CD4-positive, alpha-beta T cell treated with Interleukin-2 at 100 ng/mL for 4 hours (primary cell): Measurements from ENCODE around the gene GMCL1.
"Not testable (repeated sequence)": the region's sequence is repeated elsewhere in the genome, so short reads cannot be mapped to it uniquely, and the experiment has no call there.

Experiments
- DNase-seq: peaks from one replicate; pipeline ENCODE4 v3.0.0-alpha.2; 2020; ENCODE audit warnings: low spot score

The GMCL1 gene

GRCh38 chr2:69848186-69848790, 18.8 kb downstream of the GMCL1 start:
- no peak for DNase-seq

GRCh38 chr2:69858261-69858660, 28.8 kb downstream of the GMCL1 start:
- DNase-seq, result no peak

DNA sequence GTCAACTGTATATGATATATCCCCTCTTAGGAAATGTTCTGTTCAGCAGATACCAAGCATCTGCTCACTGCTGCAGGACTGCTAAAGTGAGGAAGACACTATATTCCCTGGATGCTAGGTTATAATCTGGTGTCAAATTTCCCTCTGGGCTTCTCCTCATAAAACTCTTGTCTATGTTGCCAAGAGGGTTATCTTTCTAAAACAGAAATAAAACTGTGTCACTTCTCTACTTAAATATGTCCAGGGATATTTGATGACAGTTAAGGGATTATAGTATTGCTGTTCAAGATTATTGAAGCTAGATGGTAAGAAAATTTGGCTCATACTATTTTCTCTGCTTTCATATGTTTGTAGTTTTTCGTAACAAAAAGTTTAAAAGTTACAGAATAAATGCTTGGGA, 33.8 kb downstream of the GMCL1 start:
- no peak for DNase-seq

DNA sequence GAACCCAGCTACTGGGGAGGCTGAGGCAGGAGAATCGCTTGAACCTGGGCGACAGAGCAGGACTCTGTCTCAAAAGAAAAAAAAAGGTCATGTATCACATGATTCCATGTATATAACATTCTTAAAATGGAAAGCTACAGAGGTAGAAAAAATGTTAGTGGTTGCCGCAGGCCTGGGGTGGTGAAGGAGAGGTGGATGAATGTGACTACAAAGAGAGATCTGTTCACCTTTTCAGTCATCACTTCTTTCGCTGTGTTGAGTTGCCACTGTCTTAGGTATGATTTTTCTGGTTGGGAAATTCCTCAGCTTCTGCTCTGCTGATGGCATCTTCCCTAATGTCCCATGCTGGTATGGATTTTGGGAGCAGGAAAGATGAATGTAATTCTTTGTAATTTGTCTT, 59.0 kb downstream of the GMCL1 start:
- no peak for DNase-seq

- DNase-seq, result no peak
These were observed 59.8 kb downstream of the GMCL1 start for GRCh38 chr2:69889302-69889701.

DNA sequence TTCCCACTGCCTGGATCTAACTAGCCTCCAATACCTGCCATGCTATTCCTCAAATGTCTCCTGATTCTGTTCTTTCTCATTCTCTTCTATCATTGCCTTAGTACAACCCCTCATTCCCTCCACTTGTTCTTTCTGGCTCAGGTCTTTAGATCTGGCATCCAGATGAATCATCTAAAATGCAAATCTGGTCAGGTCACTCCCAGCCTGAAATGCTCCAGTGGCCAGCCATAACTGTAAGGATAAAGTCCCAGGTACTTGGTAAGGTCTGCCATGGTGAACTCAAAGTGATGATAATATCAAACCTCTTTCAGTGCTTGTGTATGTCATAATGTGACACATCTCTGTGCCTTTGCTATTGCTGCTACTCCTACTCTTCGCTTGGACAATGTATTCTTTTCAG, 61.4 kb downstream of the GMCL1 start:
- DNase-seq, result no peak

DNA sequence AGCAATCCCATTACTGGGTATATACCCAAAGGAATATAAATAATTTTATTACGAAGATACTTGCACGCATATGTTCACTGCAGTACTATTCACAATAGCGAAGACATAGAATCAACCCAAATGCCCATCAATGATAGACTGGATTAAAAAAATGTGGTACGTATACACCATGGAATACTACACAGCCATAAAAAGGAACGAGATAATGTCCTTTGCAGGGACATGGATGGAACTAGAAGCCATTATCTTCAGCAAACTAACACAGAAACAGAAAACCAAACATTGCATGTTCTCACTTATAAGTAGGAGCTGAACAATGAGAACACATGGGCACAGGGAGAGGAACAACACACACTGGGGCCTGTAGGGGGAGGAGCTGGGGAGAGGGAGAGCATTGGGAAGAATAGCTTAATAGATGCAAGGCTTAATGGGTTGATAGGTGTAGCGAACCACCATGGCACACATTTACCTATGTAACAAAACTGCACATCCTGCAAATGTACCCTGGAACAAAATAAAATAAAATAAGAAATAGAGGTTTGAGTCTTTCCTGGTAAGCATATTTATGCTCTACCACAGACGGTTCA, 63.5 kb downstream of the GMCL1 start:
- not testable (repeated sequence) for DNase-seq

DNA sequence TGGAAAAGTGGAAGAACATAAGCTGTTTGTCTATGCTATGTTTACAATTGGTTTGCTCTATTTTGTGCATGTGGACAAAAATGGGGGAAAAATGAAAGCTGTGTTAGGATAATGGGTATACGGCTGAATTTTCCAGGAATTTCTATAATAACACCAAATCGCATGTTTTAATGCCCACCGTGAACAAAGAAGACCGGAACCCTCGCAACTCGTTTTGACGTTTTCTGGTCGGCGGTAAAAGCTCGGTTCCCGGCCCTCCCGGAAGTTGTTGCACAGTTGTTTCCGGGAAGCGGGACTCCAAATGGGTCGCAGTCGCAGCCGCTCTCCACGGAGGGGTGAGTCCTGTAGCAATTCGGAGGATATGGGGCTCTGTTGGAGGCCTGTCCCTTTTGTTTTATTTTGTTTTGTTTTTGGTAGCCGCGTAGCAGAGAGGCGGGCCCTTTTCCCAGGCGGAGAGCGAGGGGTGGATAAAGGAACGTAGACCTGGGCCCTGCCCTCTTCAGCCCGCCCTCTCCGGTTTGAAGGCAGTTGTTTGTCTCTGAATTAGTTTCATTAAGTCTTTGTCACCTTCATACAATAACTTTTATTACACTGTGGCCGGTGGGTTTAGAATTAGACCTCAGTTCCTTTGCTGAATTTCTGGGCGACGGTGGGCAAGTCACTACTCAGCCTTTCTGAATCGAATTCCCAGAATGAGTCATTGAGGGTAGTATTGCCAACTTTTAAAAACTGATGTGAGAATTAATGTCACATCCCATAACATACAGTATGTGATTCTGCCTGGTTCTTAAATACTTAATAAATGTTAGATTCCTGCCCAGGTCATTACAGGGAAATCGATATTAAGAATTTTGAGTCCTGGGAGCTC, 64.5 kb downstream of the GMCL1 start, which contains the start of gene SNRNP27:
Gene SNRNP27, plus strand, starts transcription at position 273 of the 868 bp plus-strand sequence. Its CDS starts 29 bp downstream, at position 302.
- DNase-seq, result peak; percentile 86

- not testable (repeated sequence) for DNase-seq
These were observed 65.3 kb downstream of the GMCL1 start for GRCh38 chr2:69894737-69895136.

- DNase-seq, result peak; percentile 8
These were observed 72.9 kb downstream of the GMCL1 start for GRCh38 chr2:69902213-69902922.

DNA sequence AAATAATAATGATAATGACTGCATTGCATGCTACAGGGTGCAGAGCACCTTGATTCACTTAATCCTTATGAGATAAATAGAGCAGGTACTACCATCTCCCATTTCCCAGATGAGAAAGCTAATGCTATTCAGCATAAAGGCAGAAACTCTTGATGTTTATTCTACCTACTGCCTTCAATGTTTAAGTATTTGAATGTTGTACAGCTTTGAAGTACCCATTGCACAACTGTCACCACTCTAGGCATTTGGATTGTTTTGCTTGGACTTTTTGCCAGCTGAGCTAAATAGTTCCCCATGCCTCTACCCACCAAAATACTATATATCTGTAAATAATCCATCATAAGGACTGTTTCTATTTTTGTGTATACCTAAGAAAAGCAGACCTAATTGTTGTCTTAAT, 77.8 kb downstream of the GMCL1 start:
- DNase-seq, result no peak

DNA sequence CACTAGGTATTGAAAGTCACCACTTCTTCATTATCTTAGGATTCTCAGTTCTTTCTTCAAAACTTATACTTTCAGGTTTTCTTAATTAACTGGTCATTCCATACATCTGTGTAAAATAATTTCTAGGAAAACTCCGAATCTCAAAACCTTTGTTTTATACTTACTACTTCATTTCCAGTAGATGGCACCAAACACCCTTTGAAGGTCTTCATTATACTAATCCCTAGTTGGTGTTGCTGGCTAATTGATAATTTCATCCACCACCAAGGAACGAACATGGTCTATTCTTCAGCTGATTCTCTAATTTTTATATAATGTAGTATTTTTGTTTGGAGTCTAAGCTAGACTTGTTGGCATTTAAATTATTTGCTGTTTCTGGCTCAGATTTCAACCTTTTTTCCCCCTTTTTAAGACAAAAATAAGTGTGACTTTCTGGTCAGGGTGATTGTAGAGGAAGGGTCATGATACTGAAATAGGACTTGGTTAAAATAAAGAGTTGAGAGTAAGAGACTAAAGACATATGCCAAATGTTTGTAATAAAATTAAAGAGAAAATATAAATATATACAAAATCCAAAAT, 82.6 kb downstream of the GMCL1 start:
- DNase-seq, result peak; percentile 72

- peak; percentile 100 for DNase-seq
These were observed 84.9 kb downstream of the GMCL1 start for GRCh38 chr2:69914164-69914949.

DNA sequence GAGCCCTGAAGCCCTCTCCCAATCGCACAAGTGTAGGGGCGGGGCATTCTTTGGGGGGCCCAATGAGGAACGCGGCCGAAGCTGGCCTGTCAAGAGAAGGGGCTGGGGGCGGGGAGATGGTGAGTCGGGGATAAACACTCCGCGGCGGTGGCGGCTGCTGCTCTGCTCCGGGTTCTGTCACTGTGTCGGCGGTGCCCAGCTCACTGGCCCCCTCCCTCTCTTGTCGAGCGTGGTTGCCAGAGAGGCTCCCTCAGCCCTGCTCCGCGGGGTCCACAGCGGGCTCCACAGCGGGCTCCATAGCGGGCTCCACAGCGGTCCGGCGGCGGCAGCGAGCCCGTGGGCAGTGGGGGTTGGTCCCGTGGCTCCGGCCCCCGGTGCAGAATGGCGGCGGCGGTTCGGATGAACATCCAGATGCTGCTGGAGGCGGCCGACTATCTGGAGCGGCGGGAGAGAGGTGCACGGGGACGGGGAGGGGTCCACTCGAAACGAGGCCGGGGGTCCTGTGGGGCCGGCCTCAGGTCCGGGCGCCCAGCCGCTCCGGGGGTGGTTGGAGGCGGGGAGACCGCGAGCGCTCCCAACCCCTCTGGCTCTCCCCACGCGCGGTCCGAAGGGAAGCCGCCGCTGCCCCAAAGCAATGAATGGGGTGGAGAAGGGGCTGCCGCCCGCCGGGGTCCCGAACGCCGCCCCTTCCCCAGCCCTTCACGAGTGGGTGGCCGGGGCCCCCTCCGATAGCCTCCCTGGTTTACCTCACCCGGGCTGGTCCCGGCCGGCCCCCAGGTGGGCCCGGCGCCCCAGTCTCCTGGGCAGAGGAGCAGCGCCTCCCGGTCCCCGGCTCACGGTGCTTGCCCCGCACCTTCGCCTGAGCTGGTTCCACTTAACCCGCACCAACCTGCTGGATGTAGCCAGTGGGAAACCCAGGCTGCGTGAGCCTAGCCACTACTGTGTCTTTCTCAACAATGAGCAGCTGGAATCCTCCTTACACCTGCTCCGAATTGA, 85.8 kb downstream of the GMCL1 start, which contains the start of gene MXD1:
Gene MXD1, plus strand, starts transcription at position 160 of the 996 bp plus-strand sequence. Its CDS starts 222 bp downstream, at position 382.
- no peak for DNase-seq

- no peak for DNase-seq
These were observed 86.6 kb downstream of the GMCL1 start for GRCh38 chr2:69916106-69916505.

GRCh38 chr2:69917852-69918251, 88.4 kb downstream of the GMCL1 start:
- DNase-seq, result no peak

- no peak for DNase-seq
These were observed 88.9 kb downstream of the GMCL1 start for GRCh38 chr2:69918401-69918800.

DNA sequence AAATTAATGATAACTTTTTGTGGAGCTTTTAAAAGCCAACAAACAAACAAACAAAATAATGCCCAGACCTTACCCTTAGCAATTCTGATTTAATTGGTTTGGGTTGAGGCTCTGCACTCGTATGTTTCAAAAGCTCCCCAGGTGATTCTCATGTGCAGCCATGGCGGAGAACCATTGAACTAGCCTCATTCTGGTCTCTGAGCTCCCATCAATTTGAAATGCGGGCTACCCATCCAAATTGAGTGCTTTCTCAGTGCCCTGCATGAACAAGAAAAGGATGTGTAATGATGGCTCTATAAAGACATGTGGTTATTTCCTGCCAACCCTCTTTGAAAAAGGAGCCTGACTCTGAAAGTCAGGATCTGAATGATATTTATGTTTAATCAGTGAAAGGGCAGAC, 93.7 kb downstream of the GMCL1 start:
- no peak for DNase-seq

- no peak for DNase-seq
These were observed 97.5 kb downstream of the GMCL1 start for GRCh38 chr2:69926849-69927515.
